Ovary (tissue), 3 donors: ENCODE results near the gene HOXA4.

Source experiments
- EP300 ChIP-seq: sonication (generic); formaldehyde crosslinking; IDR thresholded peaks from one replicate; pipeline ENCODE4 v1.6.1; 2017; ENCODE audit warnings: antibody characterized with exemption
- POLR2A ChIP-seq: fragments of 450-650 bp; IDR thresholded peaks from one replicate; pipeline ENCODE4 v1.6.1; 2017; ENCODE audit warnings: antibody characterized with exemption, mild to moderate bottlenecking, moderate library complexity
- TF ChIP-seq, protein P1 (sequence below), 3 donors: fragments of 450-650 bp in 2 of 3; fragments of 200-600 bp in 1 of 3; IDR thresholded peaks; one replicate each; pipeline versions ENCODE4 v1.5.1 to v1.8.0; 2016 to 2022; ENCODE audit warnings: antibody characterized with exemption in 3 of 3, mild to moderate bottlenecking in 1 of 3
- donor health status: DM: no; HTN: no; CAD: no.

DNA sequence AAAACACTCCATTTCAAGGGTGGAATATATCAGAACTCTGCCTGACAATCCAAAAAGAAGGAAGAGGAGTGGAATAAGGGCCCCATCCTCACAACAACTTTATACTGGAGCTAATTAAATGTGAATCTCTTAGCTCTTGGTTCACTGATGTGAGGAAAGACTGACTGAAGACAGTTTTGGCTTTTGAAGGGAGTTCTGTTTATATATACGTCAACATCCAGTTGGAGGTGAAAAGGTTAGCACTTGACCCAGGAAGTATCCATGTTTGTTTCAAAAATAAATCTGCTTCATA lies 37.8 kb downstream of the HOXA4 start:
- TF ChIP-seq POLR2A (no peak), EP300 (no peak)
- TF ChIP-seq, protein P1, sequence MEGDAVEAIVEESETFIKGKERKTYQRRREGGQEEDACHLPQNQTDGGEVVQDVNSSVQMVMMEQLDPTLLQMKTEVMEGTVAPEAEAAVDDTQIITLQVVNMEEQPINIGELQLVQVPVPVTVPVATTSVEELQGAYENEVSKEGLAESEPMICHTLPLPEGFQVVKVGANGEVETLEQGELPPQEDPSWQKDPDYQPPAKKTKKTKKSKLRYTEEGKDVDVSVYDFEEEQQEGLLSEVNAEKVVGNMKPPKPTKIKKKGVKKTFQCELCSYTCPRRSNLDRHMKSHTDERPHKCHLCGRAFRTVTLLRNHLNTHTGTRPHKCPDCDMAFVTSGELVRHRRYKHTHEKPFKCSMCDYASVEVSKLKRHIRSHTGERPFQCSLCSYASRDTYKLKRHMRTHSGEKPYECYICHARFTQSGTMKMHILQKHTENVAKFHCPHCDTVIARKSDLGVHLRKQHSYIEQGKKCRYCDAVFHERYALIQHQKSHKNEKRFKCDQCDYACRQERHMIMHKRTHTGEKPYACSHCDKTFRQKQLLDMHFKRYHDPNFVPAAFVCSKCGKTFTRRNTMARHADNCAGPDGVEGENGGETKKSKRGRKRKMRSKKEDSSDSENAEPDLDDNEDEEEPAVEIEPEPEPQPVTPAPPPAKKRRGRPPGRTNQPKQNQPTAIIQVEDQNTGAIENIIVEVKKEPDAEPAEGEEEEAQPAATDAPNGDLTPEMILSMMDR (IDR thresholded peaks at IDR 0.05), result no peak
